Activated CD4-positive, alpha-beta memory T cell treated with anti-CD3 and anti-CD28 coated beads, Interleukin-2, amount 10 ng/mL, durations not matched to agents 7 days and 5 days (primary cell): ENCODE measurements around the gene ZP2. TPM values are rescaled to one million over a fixed set of nuclear protein-coding genes. Genes with fewer than 3 reads are reported as not detected.

Experiments
- CTCF ChIA-PET: fragments of 350-600 bp; sonication (Branson Sonifier 250); formaldehyde crosslinking; loops from one replicate; lab custom pipeline; 2021; ENCODE audit warnings: antibody characterized with exemption, inconsistent platforms; lab: Charles Lee
- POLR2A ChIA-PET: fragments of 350-600 bp; sonication (Branson Sonifier 250); formaldehyde crosslinking; loops from one replicate; lab custom pipeline; 2021; ENCODE audit warnings: antibody characterized with exemption; lab: Charles Lee
- DNase-seq: peaks from one replicate; pipeline ENCODE4 v3.0.0-alpha.2; 2020
- H3K27ac Mint-ChIP-seq: one replicate; pipeline ENCODE4 v1.8.0; 2021; ENCODE audit warnings: mild to moderate bottlenecking, mixed read lengths
- H3K27me3 Mint-ChIP-seq: one replicate; pipeline ENCODE4 v1.8.0; 2021; ENCODE audit warnings: mixed read lengths
- H3K36me3 Mint-ChIP-seq: one replicate; pipeline ENCODE4 v1.8.0; 2021; ENCODE audit warnings: low read depth, mixed read lengths
- H3K4me1 Mint-ChIP-seq: one replicate; pipeline ENCODE4 v1.8.0; 2021; ENCODE audit warnings: mixed read lengths
- H3K4me3 Mint-ChIP-seq: one replicate; pipeline ENCODE4 v1.8.0; 2021; ENCODE audit warnings: mild to moderate bottlenecking, mixed read lengths
- H3K9me3 Mint-ChIP-seq: one replicate; pipeline ENCODE4 v1.8.0; 2021; ENCODE audit warnings: mixed read lengths
- total RNA-seq, 2 experiments: library from RNA; stranded (reverse); gene quantifications; one replicate each; pipeline ENCODE4 v1.2.3, GENCODE V29; 2021

Gene ZP2
- total RNA-seq, 2 experiments from 2014 or later, result 0.10 to 0.20 TPM

DNA sequence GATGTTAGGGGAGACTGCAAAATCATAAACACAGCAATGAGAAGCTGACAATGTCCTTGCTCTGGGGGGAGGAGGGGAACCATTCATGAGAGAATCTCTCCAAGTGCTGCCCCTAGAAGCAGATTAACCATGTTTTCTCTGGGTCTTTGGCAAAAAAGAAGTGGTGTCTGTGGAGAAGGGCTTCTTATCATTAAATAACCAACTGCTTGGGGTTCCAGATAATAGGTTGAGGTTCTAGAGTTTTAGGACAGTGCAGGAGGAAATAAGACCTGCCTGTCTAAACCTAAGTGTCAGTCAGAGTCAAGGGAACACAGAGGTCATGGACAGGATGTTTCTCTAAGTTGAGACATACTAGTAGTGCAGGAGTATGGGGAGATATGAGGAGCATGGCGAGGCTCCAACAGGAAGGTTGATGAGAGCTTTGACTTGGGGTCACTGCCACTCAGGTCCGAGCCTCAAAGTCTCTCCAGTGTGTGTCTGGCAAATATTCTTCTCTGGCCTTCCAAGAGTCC, 17.0 kb upstream of the ZP2 start:
- Mint-ChIP-seq H3K27me3 (peaks cover 59% of the 10 kb centered on the region), H3K27ac (no peak overlapping the region), H3K36me3 (no peaks in the 10 kb centered on the region), H3K4me1 (peaks cover 11% of the 10 kb centered on the region), H3K9me3 (no peaks in the 10 kb centered on the region), H3K4me3 (no peak overlapping the region)
- ChIA-PET POLR2A (no interaction called here), CTCF (interaction anchor here (0.6 kb wide), 1 partner anchor 8 kb away, joined by 3 read pairs; no protein-coding TSS in a partner anchor)
- DNase-seq, result no peak

DNA sequence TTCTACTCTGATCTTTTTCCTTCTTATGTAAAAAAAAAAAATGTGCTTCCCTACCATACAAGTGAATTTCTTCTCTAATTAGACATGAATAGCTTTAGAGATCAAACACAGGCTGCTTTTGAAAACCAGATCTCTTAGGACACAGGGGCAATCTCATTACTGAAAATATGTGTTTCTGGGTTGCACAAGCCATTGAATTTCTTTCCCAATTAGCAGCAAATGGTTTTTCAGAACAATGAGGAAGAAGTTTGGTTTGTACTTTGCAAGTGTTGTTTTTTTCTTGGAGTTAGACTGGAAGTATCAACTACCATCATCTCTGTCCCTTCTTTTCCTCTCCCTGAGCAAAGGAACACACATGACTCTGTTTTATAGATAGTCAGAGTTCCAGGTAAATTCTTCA, 16.5 kb upstream of the ZP2 start:
- H3K27ac Mint-ChIP-seq, result no peak overlapping the region
- H3K9me3 Mint-ChIP-seq, result no peaks in the 10 kb centered on the region
- CTCF ChIA-PET, result no interaction called here
- H3K4me3 Mint-ChIP-seq, result no peak overlapping the region
- H3K27me3 Mint-ChIP-seq, result peaks cover 56% of the 10 kb centered on the region
- DNase-seq, result no peak
- H3K4me1 Mint-ChIP-seq, result peaks cover 12% of the 10 kb centered on the region
- H3K36me3 Mint-ChIP-seq, result no peaks in the 10 kb centered on the region
- POLR2A ChIA-PET, result no interaction called here

DNA sequence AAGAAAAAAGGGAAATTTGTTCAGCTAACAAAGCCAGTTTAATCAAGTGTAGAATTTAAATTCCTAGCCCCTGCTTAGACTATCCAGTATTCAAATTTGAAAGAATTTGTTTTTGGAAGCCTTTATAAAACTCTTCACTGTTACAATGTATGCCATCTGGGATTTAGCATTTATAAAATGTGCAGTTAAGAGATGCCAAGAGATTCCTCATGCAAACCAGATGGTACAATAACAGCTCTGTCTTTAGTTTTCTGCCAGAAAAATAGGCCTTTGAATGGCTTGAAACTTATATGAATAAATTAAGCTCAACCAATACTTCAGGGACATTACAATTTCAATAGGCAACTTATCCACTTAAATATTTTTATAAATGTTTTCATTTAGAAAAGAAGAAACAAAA, 15.4 kb upstream of the ZP2 start:
- no peak overlapping the region for H3K4me3 Mint-ChIP-seq
- no peak for DNase-seq
- peaks cover 55% of the 10 kb centered on the region for H3K27me3 Mint-ChIP-seq
- ChIA-PET POLR2A (no interaction called here), CTCF (no interaction called here)
- H3K9me3 Mint-ChIP-seq, result no peaks in the 10 kb centered on the region
- no peaks in the 10 kb centered on the region for H3K36me3 Mint-ChIP-seq
- no peak overlapping the region for H3K27ac Mint-ChIP-seq
- peaks cover 14% of the 10 kb centered on the region for H3K4me1 Mint-ChIP-seq

DNA sequence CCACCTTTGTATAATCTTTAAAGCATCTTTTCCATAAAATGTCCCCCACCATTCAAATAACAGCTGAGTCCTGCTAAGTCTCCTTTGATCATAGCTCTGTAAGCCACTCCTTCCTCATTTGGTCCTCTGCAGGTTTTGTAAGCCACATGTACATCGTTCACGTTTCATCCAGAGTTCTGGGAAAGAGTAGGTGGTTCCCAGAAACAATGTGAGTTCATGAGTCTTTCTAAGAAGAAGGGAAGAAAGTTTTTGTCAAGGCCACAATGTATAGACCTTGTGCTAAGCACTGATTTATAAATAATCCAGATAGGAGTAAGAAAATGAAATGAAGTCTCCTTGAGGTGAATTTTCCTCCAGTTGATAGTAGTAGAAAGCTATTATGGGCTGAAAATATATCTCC, 13.4 kb upstream of the ZP2 start:
- ChIA-PET CTCF (interaction anchor here (0.6 kb wide), 1 partner anchor 83 kb away, joined by 5 read pairs; no protein-coding TSS in a partner anchor), POLR2A (no interaction called here)
- H3K27me3 Mint-ChIP-seq, result peaks cover 57% of the 10 kb centered on the region
- DNase-seq, result no peak
- H3K4me3 Mint-ChIP-seq, result no peak overlapping the region
- no peaks in the 10 kb centered on the region for H3K36me3 Mint-ChIP-seq
- H3K4me1 Mint-ChIP-seq, result peaks cover 14% of the 10 kb centered on the region
- no peak overlapping the region for H3K27ac Mint-ChIP-seq
- H3K9me3 Mint-ChIP-seq, result no peaks in the 10 kb centered on the region

DNA sequence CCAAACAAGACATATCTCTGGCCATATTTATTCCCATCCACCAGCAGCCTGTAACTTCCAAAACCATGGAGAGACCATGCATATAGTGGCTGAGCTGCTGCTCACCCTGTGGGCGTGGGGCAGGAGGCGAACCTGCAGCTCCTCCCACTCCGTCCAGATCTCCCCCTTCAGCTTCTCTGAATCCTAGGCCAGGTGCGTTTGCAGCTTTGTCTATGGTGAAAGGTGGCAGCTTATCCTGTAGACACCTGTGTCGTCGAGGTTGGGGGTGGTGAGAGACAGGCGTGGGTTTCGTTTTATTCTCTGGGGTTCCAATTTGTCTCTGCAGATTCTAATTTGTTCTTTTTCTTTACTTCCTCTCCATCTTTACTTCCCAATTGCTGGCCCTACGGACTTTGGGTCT, 12.4 kb upstream of the ZP2 start:
- H3K9me3 Mint-ChIP-seq, result no peaks in the 10 kb centered on the region
- POLR2A ChIA-PET, result no interaction called here
- no peak overlapping the region for H3K4me3 Mint-ChIP-seq
- CTCF ChIA-PET, result interaction anchor here (0.6 kb wide), 1 partner anchor 74 kb away, joined by 3 read pairs; no protein-coding TSS in a partner anchor
- H3K27me3 Mint-ChIP-seq, result peaks cover 55% of the 10 kb centered on the region
- H3K4me1 Mint-ChIP-seq, result peaks cover 14% of the 10 kb centered on the region
- DNase-seq, result no peak
- no peak overlapping the region for H3K27ac Mint-ChIP-seq
- H3K36me3 Mint-ChIP-seq, result no peaks in the 10 kb centered on the region

DNA sequence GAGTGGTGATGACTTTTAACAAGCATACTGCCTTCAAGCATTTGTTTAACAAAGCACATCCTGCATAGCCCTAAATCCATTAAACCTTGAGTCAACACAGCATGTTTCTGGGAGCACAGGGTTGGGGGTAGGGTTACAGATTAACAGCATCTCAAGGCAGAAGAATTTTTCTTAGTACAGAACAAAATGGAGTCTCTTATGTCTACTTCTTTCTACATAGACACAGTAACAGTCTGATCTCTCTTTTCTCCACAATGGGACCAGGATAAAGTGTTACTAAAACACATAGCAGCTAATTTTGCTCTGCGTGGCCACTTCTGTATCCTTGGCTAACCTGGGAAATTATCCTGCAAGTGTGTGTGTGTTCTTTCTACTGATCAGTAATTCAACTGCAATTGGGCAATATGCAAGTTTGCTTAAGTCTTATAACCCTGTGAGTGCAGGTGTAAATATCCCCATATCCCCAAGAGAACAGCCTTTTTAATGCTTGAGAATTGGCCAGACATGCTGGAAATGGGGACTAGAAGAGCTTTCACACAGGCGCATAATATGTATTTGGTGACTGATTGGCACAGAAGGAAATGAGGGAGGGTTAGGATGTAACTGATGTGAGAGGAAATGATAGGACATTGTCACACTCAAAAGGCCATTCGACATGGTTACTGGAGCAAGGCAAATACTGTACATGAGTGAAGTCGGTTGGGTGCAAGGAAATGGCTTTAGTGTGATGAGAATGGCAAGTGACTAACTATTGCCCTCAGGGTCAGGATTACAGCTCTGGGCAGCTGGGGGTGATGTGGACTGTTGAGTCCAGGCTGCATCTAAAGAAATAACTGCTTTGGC, 11.3 kb upstream of the ZP2 start:
- H3K27ac Mint-ChIP-seq, result no peak overlapping the region
- ChIA-PET CTCF (no interaction called here), POLR2A (no interaction called here)
- no peaks in the 10 kb centered on the region for H3K36me3 Mint-ChIP-seq
- H3K27me3 Mint-ChIP-seq, result peaks cover 51% of the 10 kb centered on the region
- H3K9me3 Mint-ChIP-seq, result no peaks in the 10 kb centered on the region
- no peak for DNase-seq
- H3K4me3 Mint-ChIP-seq, result no peak overlapping the region
- peaks cover 14% of the 10 kb centered on the region for H3K4me1 Mint-ChIP-seq

DNA sequence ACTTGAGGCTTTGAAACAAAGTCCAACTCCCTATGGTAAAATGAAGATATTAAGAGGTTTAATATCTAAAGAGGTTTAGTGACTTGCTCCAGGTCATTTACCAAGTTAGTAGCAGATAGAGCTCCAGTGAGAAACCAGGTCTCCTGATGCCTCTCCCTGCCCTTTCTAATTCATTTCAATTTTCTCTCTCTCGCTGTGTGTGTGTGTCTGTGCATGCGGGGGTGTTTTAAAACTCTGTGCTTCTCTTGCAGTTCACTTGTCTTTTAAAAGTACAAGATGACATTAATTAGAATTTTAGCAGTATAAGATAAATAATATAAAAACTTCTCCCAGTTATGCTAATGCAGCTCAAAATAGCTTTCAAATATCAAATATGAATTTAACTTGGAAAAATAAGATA, 8.2 kb upstream of the ZP2 start:
- no peak overlapping the region for H3K4me3 Mint-ChIP-seq
- CTCF ChIA-PET, result no interaction called here
- peaks cover 3% of the 10 kb centered on the region for H3K4me1 Mint-ChIP-seq
- POLR2A ChIA-PET, result no interaction called here
- no peaks in the 10 kb centered on the region for H3K9me3 Mint-ChIP-seq
- H3K27me3 Mint-ChIP-seq, result peaks cover 40% of the 10 kb centered on the region
- H3K27ac Mint-ChIP-seq, result no peak overlapping the region
- no peaks in the 10 kb centered on the region for H3K36me3 Mint-ChIP-seq
- no peak for DNase-seq

DNA sequence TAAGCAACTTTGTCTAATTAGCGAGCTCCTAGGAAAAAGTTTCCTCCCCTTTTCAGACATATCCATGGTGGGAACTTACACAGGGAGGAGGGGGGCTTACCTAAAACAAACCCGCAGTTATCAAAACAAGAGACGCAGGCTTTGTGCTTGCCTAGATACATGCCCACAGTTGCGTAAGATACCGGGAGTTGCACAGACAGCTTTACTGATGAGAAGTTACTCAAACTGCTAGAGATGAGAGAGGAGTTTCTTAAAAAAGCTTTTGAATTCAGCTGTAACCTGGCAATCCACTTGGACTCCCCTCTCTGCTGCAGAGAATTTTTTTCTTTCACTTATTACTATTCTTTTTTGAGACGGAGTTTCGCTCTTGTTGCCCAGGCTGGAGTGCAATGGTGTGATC, 6.8 kb upstream of the ZP2 start:
- Mint-ChIP-seq H3K36me3 (no peaks in the 10 kb centered on the region), H3K27me3 (peaks cover 41% of the 10 kb centered on the region), H3K9me3 (no peaks in the 10 kb centered on the region), H3K4me1 (peaks cover 2% of the 10 kb centered on the region), H3K4me3 (no peak overlapping the region), H3K27ac (no peak overlapping the region)
- POLR2A ChIA-PET, result no interaction called here
- no peak for DNase-seq
- CTCF ChIA-PET, result no interaction called here

DNA sequence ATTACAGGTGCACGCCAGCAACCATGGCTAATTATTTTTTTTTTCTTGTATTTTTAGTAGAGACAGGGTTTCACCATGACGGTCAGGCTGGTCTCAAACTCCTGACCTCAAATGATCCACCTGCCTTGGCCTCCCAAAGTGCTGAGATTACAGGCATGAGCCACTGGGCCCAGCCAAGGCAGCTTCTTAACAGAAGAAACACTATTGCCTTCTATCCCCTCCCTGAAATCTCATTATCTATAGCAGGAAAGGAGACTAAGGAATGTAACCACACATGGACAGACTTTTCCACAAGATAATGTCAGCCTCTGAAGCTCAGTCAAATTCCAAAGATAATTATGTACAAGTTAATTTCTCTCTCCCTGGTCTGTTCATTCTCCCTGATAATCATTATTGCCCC, 5.7 kb upstream of the ZP2 start:
- no peak overlapping the region for H3K27ac Mint-ChIP-seq
- H3K4me3 Mint-ChIP-seq, result no peak overlapping the region
- H3K9me3 Mint-ChIP-seq, result no peaks in the 10 kb centered on the region
- no peaks in the 10 kb centered on the region for H3K36me3 Mint-ChIP-seq
- H3K27me3 Mint-ChIP-seq, result peaks cover 37% of the 10 kb centered on the region
- ChIA-PET POLR2A (no interaction called here), CTCF (no interaction called here)
- no peaks in the 10 kb centered on the region for H3K4me1 Mint-ChIP-seq
- DNase-seq, result no peak

DNA sequence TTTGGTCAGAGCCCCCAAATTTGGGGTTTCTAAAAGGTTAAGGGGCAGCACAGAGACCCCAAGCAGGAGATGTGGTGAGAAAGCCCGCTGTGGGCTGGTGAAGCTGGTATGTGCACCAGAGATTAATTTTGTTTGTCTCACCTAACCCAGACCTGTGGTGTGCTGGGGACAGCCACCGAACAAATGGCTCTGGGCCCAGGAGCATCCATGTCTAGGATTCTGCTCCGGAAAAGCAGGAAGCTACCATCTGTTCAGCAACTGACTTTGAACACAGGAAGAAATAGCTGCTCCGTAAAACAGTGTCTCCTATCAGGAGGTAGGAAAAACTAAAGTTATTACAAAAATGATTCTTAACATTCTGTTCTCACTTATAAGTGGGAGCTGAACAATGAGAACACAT, 2.7 kb upstream of the ZP2 start:
- no peaks in the 10 kb centered on the region for H3K9me3 Mint-ChIP-seq
- POLR2A ChIA-PET, result no interaction called here
- no peaks in the 10 kb centered on the region for H3K36me3 Mint-ChIP-seq
- H3K4me1 Mint-ChIP-seq, result no peaks in the 10 kb centered on the region
- no peak overlapping the region for H3K27ac Mint-ChIP-seq
- no peak overlapping the region for H3K4me3 Mint-ChIP-seq
- peaks cover 20% of the 10 kb centered on the region for H3K27me3 Mint-ChIP-seq
- CTCF ChIA-PET, result no interaction called here
- DNase-seq, result no peak

DNA sequence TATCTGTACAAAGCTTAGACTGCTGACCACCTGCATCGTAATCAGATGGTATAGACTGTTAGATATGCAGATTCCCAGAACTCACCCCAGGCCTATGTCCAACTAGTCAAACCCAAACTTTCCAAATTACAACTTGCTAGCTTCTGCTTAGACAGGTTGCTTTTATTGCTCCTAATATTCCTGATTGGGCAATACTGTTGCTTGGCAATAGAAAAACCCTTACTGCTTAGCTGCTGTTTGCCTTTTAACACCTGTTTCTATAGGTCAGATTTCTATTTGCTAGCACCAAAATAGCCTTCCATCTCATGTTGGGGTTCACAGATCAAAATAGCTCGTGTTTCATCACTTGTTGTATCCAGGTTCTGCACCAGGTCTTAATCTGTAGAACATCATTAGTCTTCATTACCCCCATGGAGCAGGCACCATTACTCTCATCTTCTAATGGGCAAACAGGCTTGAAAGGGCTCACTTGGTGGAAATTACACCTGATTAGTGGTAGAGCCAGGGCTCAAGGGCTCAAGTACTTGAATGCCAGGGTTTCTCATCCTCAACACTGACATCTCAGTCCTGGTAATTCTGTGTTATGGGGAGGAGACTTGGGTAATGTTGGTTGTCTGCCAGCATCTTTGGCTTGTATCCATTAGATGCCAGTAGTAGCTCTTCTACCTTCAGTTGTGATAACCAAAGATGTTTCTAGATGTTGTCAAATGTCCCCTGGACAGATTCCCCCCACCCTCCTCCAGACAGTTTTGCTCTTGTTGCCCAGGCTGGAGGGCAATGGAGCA, 2.7 kb downstream of the ZP2 start:
- ChIA-PET CTCF (no interaction called here), POLR2A (interaction anchor here (1.0 kb wide), 1 partner anchor 100 kb away, joined by 3 read pairs; no protein-coding TSS in a partner anchor)
- no peak for DNase-seq
- H3K4me1 Mint-ChIP-seq, result no peaks in the 10 kb centered on the region
- H3K4me3 Mint-ChIP-seq, result no peak overlapping the region
- H3K36me3 Mint-ChIP-seq, result no peaks in the 10 kb centered on the region
- H3K9me3 Mint-ChIP-seq, result no peaks in the 10 kb centered on the region
- H3K27ac Mint-ChIP-seq, result no peak overlapping the region
- H3K27me3 Mint-ChIP-seq, result peaks cover 5% of the 10 kb centered on the region

DNA sequence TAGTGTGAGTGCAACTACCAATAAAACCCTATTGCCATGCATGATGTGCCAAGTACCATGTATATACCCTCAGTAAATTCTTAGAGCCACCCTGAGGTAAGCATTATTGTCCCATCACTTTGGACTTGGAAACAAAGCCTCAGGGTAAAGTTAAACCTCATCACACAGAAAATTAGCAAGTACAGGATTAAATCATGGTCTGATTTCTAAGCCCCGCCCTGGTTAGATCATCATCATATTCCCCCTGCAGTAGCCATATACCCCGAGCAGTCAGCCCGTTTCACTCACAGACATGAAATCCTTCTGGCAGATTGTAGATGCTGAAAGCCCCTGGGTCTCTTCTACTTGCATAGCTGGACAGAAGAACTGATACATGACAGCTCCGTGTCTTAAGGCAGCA, 4.8 kb downstream of the ZP2 start:
- Mint-ChIP-seq H3K27ac (no peak overlapping the region), H3K36me3 (no peaks in the 10 kb centered on the region), H3K9me3 (no peaks in the 10 kb centered on the region), H3K4me3 (no peak overlapping the region), H3K4me1 (no peaks in the 10 kb centered on the region), H3K27me3 (peaks cover 1% of the 10 kb centered on the region)
- no peak for DNase-seq
- CTCF ChIA-PET, result no interaction called here
- POLR2A ChIA-PET, result no interaction called here

DNA sequence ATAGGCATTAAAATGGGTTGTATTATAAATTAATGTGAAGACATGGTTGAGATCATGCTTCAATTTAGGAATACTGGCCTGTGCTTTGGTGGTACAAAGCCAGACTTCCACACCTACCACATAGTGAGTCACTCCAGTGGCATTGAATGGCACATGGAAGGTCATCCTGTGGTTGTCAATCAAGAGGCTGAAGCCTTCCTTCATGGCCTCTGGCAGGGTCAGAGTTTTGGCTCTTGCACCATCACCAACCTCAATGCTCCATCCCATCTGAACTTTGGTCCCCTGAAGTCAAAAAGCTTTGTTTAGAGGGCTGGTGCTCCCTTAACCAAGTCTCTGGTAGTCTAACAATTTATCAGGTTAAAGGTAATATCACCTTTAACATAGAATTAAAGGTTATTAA, 6.1 kb downstream of the ZP2 start:
- H3K36me3 Mint-ChIP-seq, result no peaks in the 10 kb centered on the region
- H3K27me3 Mint-ChIP-seq, result peaks cover 10% of the 10 kb centered on the region
- no peak for DNase-seq
- no peaks in the 10 kb centered on the region for H3K4me1 Mint-ChIP-seq
- H3K4me3 Mint-ChIP-seq, result no peak overlapping the region
- ChIA-PET POLR2A (no interaction called here), CTCF (no interaction called here)
- no peak overlapping the region for H3K27ac Mint-ChIP-seq
- H3K9me3 Mint-ChIP-seq, result no peaks in the 10 kb centered on the region
